GM18520 (cell line): ENCODE results near the gene PTPRC.
A peak's percentile ranks its signal among the peaks of the same experiment; 100 is the strongest.

Experiments used
- ATAC-seq: cut with Tn5 transposase; IDR thresholded peaks from one replicate; pipeline ENCODE4 v1.9.1; 2021; ENCODE audit not compliant: unreplicated experiment

PTPRC gene

DNA sequence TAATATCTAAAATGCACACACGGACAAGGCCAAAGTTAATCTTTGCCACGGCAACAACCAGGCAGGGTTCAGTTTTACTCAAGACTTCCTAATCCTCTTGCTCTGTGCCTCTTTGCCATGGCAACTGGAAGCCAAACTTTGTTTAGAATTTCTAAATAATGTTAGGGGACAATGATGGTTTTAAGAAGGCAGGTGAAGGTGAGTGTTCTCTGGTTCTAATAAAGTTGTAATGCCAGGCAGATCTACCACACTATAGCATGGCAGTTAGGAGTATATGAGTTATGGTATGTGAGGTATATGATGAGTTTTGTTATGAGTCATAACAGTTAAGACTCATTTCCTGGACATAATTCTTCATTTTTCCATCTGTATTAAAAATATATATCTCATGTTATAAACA lies 2.7 kb downstream of the PTPRC start:
- ATAC-seq = peak; percentile 30

DNA sequence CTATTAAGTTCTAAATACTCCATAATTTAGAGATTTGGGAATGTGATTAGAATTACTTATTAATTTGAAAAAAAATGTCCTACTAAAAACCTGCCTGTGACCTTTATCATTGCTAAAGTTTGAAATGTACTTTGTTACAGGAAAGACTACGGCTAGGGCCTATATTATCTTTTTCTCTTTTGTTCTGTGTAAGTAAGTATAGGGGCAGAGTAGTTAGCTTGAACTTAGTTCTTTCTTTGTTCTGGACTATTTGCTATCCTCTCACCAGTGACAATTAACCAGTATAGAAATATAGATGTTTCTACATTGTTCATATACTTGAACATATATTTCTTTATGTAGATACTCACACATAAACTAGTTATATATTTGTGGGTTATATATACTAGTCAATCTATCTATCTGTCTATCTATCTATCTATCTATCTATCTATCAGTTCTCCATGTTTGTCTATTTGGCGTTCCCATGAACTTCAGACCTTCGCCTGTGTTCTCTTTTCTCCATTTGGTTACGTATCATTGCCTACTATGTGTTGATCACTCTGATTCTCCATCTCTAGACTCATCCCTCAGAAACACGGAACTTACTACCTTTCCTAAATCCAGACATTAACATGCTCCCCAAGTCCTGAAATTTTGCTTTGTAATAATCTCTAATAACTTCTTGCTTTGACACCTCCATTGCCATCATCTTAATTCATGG lies 3.3 kb downstream of the PTPRC start:
- ATAC-seq = no peak

DNA sequence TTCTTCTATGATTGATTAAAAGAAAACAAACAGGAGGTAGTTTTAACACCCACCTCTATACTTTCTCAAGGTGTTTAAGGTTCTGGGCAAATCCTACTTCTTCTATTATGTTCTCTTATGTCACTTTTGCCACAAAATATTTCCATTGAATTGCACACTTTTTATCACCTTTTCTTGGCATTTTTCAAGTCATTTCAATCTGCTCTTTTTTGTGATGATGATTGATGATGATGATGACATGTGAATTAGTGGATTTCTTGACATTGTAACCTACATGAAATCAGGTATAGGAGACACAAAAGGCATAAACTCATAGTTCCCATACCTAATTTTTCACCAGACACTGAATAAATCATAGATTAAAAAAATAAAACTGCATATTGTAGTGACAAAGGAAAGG lies 4.1 kb downstream of the PTPRC start:
- no peak for ATAC-seq

DNA sequence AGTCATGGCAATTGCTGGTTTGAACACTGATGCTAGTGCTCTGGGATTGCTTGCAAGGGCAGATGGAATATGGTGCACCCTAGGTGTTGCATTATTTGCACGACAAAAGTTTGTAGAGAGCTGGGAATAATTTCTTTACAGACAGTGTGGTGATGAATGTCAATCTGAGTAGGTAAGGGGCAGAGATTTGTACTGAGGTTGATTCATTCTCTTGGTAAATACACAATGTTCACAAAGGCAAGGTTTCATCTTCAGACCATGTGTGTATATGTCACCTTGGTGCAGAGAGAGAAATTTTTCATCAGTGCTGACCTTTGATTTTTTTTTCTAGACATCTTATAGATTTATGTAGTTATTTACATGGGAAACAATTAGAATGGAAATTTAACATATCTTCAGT lies 5.0 kb downstream of the PTPRC start:
- ATAC-seq = no peak

DNA sequence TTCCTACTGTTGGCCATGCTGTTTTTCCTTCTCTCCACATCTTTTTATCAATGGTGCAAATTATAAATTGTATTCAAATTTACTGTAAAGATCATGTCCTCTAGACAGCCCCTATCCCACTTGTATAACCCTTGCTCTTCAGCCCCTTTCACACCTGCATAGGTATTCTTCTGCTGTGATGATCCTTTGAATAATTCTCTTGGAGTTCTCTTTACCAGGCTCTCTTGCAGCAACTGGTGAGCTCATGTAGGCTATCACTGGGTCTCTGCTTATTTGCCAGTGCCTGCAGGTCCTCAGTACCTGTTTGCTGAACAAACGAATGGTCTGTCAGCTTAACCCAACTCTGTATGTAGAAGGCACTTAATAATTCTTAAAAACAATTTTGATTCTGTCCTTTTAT lies 8.2 kb downstream of the PTPRC start:
- no peak for ATAC-seq

DNA sequence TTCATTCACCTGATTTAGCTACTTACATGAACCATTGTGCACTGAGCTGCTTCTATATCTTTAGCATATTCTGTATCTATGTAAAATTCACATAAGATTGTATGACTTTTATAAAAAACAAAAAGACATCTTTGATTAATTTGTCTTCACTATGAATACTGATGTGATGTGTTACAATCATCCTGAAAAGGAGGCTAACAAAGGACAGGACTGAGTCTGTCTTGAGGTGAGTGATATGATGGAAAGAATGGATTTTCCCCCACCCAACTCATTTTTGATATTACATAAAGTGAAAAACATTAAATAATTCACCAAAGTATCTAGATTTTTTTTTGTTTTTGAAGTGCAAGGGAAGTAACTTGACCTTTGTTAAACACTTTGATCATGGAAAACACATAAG lies 9.8 kb downstream of the PTPRC start:
- no peak for ATAC-seq

DNA sequence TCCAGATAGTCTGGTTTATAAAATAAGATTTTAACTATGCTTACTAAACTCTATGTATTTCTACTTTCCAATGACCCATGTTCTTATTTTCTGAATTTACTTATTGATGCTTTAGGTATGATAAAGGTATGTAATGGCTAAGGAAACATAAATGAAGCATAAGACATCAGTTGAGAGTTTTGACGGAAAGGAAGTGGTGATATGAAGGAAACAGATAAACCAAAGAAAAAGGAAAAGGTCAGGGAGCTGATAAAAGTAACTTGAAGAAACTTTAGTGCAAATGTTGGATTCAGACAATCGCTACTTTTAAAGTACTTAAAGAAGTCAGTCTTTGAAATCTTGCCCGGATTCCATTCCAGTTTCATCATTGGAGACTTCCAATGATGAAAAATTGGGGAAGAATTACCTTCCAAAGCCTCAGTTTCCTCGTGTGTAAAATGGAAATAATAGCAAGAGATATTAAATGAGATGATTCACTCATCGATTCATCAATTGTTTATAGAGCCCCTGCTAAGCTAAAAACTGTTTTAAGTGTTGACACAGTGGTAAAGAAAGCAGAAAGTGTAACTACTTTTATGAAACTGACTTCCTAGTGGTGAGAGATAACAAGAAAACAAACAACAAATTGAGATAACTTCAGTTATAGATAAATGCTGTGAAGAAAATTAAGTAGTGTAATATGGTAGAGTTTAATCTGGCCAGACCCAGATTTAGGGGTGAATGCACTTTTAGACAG lies 10.6 kb downstream of the PTPRC start:
- ATAC-seq = peak; percentile 23

DNA sequence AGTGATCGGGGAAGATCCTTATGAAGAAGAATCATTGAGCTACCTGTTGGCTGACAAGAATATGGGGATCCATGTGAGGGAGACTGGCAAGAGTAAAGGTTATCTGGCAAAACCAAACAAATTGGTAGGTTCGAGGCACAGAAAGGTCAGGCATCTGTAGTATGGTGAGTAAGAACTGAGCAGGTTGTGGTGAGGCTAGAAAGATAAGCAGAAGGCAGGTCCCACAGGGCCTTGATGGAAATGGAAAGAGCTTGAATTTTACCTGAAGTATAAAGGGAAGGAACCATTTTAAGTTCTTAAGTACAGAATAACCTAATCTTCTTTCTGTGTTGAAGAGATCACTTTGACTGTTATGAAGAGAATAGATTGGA lies 11.1 kb downstream of the PTPRC start:
- ATAC-seq = peak; percentile 33

DNA sequence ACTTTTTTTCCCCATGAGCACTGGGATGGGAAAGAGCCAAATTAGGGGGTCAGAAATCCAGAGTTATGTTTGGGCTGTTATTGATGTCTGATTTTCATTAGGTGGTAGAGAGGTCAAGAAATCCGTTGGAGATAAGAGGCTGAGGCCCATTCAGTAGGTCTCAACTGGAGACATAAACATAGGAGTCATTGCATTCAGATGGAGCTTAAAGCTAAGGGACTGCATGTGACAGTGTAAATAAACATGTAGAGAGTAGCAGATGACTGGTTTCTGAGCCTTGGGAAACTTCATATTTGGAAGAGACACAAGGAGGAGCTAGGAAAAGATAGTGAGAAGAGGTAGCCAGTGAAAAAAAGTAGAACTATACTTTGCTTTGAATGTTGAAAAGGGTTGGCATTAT lies 11.7 kb downstream of the PTPRC start:
- ATAC-seq = no peak

DNA sequence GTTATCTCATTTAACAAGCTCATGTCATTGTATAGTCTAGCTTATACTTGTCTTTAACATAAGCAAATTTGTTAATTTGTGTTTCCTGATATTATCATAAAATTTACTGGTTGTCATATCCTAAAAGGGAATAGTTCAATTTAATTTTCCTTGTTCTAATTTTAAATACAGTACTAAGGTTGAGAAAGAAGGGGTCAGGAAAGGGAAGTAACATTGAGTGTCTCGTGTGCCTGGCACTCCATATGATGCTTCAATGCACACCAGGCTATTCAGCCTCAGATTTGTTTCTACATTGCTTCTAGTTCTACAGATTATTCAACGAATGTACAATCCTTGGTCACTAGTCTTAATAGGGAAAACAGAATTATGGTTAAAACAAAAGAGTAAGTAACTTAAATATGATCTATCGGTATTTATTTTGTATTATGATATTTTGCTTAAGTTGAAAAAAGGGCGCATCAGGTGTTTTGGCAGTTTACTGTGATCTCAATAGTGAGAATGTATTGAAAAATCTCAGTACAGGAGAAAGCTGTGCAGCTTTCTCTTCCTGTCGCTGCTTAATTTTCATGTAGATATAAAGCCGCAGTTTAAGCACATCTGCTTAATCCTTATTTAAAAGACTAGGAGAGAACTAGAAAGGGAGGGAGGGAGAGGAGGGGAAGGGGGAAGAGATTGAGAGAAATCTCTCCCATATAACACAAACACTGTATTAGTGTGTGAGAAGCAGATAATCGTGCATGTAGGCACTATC lies 13.0 kb downstream of the PTPRC start:
- ATAC-seq = peak; percentile 28

DNA sequence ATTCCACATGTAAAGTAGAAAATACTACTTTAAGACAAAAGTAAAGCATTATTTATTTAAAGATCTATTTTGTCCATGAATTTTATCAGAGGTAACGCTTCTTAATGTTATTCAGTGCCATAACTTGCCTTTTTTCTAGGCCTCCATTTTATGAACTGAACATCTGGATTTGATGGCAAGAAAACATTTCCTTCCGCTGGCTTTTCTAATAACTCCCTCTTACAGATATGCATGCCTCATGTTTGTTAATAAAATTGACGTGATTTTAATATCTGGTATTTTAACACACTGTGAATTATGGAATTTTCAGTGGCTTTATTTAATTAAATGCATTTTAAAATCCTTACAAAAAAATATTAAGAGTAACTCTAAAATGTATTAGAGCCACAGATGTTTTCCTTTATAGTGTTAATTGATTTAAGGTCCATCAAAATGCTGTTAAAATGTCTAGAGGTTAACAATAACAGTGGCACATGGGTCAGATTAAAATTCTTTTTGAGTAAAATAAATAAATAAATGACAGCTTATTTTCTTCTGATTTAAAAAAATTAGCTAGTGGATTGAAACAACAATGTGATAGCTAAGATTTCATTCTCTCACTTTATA lies 15.1 kb downstream of the PTPRC start:
- no peak for ATAC-seq

DNA sequence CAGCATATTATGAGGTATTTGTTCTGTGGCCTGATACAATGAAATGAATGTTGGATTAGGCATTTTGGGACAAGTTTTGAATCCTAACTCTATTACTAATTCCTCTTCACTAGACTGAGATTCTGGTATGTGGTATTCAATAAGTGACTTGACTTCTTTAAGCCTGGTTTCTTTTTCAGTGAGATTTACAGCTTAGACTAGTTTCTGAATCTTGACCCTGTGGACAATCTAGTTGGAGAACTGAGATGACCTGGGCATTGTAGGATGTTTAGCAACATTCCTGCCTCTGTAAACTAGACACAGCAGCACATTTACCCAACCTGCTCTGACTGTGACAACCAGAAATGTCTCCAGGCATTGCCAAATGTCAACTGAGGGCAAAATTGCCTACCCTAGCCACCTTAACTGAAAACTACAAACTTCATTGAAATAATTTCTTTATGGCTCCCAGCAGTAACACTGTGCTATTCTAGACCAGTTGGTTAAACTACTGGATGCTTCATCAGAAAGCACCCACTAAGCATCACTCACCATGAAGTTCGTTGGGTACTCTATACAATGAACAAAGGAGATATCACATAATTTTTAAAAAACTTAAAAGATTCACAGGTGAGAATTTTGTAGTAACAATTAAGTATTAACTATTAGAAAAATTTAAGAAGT lies 16.8 kb downstream of the PTPRC start:
- ATAC-seq = peak; percentile 28

DNA sequence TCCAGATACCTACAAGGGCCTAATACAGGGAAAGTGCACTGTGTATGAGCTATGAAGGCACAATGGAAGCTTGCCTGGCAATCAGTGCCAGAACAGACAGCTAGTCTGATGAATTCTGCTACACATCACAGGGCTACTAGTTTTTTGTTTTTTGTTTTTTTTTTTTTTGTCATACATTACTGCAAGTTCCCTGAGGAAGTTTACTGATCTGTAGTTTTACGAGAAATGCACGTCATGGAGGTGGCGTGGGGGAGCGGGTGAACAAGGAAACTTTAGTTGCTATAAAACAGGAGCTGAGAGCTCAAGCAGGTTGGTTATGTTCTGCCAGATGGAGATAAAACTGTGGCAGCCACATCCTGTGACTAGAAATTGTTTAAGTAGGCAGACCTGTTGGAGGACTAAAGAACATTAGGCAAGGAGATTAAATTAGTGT lies 17.7 kb downstream of the PTPRC start:
- ATAC-seq = no peak

DNA sequence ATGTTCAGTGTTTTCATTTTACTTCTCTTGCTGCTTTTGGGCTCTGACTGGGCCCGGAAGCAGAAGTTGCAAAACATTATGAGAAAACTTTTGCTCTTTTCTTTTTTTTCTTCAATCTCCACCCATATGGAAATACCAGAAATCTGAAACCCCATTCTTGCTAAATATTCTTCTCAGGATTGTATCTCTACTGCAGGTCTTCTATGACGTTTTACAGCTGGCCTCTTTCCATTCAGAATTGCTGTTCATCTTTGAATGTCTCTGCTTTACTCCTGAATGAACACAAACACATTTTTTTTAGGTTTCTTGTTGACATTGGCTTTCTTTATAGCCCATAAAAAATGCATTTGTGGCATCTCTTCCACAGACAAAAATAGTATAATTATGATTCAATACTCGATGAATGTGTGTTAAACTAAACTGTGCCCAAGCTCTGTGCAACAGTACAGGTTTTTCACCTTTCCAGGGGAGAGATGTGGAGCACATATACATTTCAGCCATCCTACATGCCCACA lies 18.8 kb downstream of the PTPRC start:
- peak; percentile 24 for ATAC-seq

DNA sequence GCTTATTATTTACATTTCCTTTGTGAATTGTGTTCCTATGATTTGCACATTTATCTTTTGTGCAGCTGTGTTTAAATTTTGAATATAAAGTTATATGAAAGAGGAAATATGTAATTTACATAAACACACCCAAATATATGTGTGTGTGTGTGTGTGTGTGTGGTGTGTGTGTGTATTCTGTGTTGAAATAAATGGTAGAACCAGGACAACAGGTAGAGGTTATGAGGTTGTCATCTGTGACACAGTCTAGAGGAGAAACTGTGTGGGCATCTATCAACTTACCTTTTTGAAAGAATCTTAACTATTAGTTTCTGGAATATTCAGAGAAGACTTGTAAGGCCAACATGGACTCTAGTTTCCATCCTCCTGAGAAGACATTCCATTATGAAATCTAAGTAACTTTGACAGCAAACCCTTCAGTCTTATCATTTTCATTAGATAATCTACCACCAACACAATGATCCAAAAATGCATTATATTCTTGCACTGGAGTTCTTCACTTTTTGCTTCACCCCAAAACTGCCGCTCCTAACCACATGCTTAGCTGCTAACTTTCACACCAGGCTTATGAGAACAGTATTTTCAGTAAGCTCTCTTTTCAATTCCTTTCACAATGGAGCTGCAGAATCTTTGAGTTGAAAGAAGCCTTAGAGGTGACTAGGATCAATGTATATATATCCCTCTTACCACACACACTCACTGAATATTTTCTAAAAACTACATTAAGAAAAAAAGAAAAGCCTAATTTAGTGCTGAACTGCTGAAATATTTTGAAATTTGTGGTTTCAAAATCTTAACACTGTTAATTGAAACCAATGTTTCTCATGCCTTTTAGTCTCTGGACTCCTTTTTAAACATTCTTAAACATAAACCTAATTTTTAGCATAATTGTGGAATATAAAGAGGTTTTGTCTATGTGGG lies 21.8 kb downstream of the PTPRC start:
- peak; percentile 41 for ATAC-seq

DNA sequence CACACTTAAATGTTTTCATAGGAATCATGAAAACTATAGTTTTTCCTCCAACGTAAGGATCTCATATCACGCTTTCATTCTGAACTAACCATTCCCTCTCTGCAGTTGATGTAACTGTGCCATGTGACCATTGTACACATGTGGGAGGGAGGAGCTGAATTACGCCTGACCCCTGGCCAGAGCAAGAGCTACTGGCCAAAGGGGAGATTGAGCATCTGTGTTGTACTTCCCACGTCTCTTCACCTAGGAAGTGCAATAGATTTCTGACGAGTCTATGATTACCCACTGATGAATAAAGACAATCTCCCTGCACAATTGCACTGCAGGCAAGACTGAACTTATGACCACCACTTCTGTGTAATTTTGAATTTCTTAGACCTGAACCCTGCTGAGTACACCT lies 24.0 kb downstream of the PTPRC start:
- no peak for ATAC-seq

DNA sequence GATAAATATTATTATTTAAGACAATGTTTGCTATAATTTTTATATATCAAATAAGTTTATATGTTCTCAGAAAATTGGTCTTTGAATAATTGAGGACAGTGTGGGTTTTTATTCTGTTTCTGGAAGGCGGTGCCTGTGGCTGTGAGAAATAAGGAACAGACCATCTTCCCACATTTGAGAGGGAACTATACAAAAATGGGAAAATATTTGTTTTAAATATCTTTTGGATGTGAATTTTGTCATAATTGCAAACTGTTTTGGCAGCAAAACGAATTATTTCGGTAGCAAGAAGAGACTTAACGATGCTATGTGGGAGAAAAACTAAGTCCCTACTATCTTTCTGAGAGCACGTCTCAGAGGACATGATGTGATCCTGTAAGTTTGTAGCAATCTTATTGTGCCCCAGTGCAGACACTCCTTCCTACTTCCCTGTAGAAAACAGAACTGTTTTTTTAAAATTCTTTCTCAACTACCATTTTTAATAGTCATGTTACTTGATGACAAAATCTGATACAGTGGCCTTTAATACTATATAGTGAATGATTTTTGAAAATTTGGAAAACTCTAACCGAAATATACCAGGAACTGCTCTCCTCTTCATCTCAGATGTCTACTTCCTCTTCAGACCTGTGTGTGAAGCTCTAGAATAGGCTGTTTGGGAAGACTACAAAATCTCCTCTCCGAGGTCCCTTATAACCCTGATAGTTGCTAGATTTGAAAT lies 25.4 kb downstream of the PTPRC start:
- ATAC-seq = no peak

DNA sequence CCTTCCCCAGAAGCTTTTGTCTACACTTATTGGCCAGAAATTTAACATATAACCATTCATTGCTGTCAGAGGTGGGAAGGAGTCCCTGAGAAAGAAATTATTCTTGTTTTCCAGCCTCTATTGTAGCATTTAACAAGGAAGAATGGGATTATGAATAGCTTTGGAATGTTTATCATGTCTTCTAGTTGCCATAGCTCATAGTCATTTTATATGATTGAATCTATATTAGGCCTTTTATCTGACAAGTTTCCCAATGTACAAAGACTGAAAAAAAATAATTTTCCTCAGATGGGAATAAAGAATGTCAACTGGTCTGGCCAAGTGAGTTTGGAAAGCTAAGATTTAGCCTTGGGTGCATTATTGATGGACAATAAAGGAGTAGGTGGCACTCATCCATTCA lies 28.3 kb downstream of the PTPRC start:
- ATAC-seq = no peak

DNA sequence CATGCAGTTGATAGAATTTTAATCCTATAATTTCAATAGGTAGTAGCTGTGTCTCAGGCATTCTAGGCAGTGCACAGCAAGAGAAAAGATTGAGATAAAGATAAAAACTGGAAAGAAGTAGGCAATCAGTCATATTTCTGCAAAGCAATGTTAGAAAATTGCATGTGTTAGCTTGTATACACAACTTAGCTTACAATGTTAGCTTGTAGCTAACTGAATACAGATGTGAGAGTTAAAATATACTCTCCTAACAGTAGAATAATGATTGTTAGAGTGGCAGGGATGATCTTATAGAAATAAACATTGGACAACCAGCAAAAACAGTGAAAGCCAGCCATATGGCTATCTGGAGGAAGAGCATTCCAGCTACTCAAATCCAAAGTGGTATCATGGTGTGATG lies 29.0 kb downstream of the PTPRC start:
- ATAC-seq = no peak
